Measurements from ENCODE around the gene KIF26B. TPM values are rescaled to one million over a fixed set of nuclear protein-coding genes. Genes with fewer than 3 reads are reported as not detected.

The KIF26B gene
- total RNA-seq, 6 experiments from 2014 or later, result 0.31 to 0.55 (median 0.35) TPM

- WGBS (ENCODE audit: insufficient coverage, low coverage, low lambda C conversion rate, missing lambda C conversion rate), result 65% methylated on average over 13 of the region's 17 CpGs
- intact Hi-C loops (cut with DNase I), result no loop called here
- Histone ChIP-seq H3K4me3 (no peak overlapping the region), H3K27me3 (no peaks in the 10 kb centered on the region), H3K27ac (no peak overlapping the region), H3K36me3 (no peaks in the 10 kb centered on the region), H3K4me1 (no peaks in the 10 kb centered on the region), H3K9me3 (no peaks in the 10 kb centered on the region)
- DNase-seq (no peak), ATAC-seq (peak in 1 of 4 donors; percentile 33)
- TF ChIP-seq CTCF (IDR thresholded peaks at IDR 0.05), result no peak
- TF ChIP-seq POLR2A (IDR thresholded peaks at IDR 0.05), result no peak
Observed at GRCh38 chr1:245652660-245653427, 498.1 kb downstream of the KIF26B start.

- DNase-seq (no peak), ATAC-seq (no peak)
- TF ChIP-seq POLR2A (IDR thresholded peaks at IDR 0.05) (no peak), CTCF (IDR thresholded peaks at IDR 0.05) (no peak)
- intact Hi-C loops (cut with DNase I), result no loop called here
- H3K27me3 ChIP-seq, result no peaks in the 10 kb centered on the region
- no peaks in the 10 kb centered on the region for H3K36me3 ChIP-seq
- WGBS (ENCODE audit: insufficient coverage, low coverage, low lambda C conversion rate, missing lambda C conversion rate), result 64% methylated on average over 7 of the region's 9 CpGs
- no peaks in the 10 kb centered on the region for H3K4me1 ChIP-seq
- H3K4me3 ChIP-seq, result no peak overlapping the region
- H3K27ac ChIP-seq, result no peak overlapping the region
- no peaks in the 10 kb centered on the region for H3K9me3 ChIP-seq
Observed at GRCh38 chr1:245654460-245655050, 499.8 kb downstream of the KIF26B start.

- H3K4me1 ChIP-seq, result no peaks in the 10 kb centered on the region
- H3K27me3 ChIP-seq, result no peaks in the 10 kb centered on the region
- no peak overlapping the region for H3K27ac ChIP-seq
- DNase-seq (no peak), ATAC-seq (no peak)
- TF ChIP-seq CTCF (IDR thresholded peaks at IDR 0.05) (no peak), POLR2A (IDR thresholded peaks at IDR 0.05) (no peak)
- 67% methylated on average over 8 of the region's 11 CpGs for WGBS (ENCODE audit: insufficient coverage, low coverage, low lambda C conversion rate, missing lambda C conversion rate)
- H3K4me3 ChIP-seq, result no peak overlapping the region
- intact Hi-C loops (cut with DNase I), result no loop called here
- no peaks in the 10 kb centered on the region for H3K36me3 ChIP-seq
- no peaks in the 10 kb centered on the region for H3K9me3 ChIP-seq
Observed at GRCh38 chr1:245656189-245656717, 501.5 kb downstream of the KIF26B start.

GRCh38 chr1:245657371-245657770 lies 502.6 kb downstream of the KIF26B start:
- 84% methylated on average over 6 of the region's 6 CpGs for WGBS (ENCODE audit: insufficient coverage, low coverage, low lambda C conversion rate, missing lambda C conversion rate)
- Histone ChIP-seq H3K4me1 (no peaks in the 10 kb centered on the region), H3K27me3 (no peaks in the 10 kb centered on the region), H3K4me3 (no peak overlapping the region), H3K27ac (no peak overlapping the region), H3K9me3 (no peaks in the 10 kb centered on the region), H3K36me3 (no peaks in the 10 kb centered on the region)
- ATAC-seq (no peak), DNase-seq (no peak)
- no peak for TF ChIP-seq CTCF (IDR thresholded peaks at IDR 0.05)
- no peak for TF ChIP-seq POLR2A (IDR thresholded peaks at IDR 0.05)
- intact Hi-C loops (cut with DNase I), result no loop called here
